D341Med (cell line): ENCODE measurements around the gene CHTF18.
"Not testable (repeated sequence)": the region's sequence is repeated elsewhere in the genome, so short reads cannot be mapped to it uniquely, and the experiment has no call there.

Source experiments
- DNase-seq: peaks from one replicate; pipeline ENCODE4 v3.0.0; 2012; ENCODE audit warnings: low spot score

CHTF18 gene

DNA sequence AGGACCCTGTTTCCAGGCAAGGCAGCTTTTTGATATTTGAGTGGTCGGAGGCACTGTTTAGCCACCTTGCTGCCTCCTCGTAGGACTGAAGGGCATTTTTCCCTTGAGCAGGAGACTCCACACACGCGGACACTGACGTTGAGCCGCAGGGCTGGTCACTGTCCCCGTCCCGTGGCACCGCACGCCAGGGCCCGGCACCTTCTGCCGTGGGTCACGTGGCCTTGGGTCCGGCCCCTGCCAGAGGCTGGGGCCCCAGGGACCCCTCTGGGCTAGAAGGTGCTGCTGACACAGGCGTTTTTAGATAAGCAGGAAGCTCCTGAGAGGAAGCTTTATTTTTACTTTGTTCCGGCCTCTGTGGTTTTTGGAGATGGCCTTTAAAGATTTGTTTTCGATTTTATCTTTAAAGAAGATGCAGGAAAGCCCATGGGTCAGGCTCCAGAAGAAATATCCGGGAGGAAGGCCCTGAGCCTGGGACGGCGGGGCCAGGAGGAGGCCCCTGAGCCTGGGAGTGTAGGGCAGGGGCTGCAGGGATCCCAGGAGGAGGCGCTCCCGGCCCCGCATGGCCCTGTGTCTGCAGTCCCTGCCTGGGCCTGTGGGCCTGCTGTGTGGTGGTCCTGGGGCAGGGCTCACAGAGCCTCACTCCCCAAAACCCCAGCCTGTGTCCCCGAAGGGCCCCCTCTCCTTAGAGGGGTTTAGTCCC lies 42.6 kb downstream of the CHTF18 start:
- no peak for DNase-seq

DNA sequence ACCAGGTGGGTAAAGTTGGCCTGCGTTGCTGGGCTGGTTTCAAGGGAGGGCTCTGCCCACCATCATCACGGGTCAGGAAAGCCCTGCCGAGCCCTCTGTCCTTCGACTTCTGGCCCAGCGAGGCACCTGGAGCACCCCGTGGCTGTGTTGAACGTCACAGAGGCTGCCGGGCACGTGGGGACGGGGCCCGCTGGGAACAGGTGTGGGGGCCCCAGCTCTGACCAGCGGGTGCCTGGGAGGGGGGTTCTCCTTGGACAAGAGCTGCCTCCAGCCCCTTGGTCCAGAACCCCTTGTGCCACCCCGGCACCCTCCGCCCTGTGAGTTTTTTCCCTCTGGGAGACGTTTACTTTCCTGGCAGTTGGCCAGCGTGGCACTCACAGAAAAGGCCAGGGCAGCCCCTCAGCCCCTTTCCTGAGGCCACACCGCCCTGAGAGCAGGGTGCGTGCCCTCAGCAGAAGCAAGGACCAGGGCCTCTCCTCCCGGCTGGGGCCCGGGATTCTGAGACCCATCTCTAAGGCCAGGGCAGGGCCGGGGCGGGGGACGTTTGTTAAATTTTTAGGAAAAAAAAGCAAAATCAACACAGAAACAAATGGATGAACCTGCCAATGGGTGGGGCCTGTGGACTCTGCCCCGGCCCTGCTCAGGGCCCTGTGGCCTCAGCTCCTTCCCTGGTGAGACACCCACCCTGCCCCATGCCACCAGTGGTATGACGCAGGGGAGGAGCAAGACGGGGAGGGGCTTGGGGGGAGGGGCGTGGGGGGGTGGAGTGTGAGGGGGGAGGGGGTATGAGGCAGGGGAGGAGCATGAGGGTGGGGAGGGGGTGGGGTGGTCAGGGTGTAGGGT lies 43.4 kb downstream of the CHTF18 start:
- no peak for DNase-seq

DNA sequence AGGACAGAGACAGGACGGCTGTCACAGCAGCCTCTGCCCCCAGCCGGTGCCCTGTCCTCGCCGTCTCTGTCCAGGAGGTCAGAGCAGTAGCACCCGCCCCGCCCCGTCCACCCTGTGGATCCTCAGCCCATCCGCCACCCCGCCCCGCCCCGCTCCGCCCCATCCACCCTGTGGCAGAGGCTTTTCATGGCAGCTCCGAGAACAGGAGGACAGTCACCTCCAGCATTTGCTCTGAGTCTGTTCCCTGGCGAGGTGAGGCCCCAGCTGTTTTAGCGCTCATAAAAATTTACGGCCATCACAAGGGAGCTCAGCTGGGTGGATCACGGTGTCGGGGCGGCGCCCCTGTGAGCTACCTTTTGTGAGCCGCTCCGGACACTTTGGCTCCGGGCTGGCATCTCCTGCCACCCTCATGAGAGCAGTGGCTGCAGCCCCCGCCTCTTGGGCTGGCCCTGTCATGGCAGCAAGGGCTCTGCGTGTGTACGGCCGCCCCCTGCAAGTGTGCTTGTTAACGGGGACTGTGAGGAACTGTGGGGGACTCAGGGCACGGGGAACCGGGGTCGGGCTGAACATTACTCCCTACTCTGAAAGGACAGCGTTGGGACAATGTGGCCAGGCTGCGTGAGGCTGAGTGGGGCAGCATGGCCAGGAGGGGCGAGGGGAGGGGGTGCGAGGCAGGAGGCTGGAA lies 44.4 kb downstream of the CHTF18 start:
- DNase-seq, result no peak

DNA sequence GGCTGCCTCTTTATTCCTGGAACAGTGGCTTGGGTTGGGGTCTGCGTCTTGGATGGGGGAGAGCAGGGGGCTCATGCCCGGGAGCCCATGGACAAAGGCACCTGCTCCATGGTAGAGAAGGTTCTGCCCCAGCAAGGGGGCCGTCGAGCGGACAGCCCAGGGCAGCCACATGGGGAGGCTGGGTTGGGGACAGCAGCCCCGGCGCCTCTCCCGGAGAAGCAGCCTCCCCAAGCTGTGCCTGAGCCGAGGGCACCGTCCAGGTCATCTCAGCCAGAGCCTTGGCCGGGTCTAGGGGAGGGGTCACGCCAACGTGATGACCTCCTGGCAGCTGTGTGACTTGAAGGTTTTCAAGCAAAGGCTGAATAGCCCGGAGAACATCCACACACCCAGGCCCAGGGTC lies 45.0 kb downstream of the CHTF18 start:
- DNase-seq, result no peak

DNA sequence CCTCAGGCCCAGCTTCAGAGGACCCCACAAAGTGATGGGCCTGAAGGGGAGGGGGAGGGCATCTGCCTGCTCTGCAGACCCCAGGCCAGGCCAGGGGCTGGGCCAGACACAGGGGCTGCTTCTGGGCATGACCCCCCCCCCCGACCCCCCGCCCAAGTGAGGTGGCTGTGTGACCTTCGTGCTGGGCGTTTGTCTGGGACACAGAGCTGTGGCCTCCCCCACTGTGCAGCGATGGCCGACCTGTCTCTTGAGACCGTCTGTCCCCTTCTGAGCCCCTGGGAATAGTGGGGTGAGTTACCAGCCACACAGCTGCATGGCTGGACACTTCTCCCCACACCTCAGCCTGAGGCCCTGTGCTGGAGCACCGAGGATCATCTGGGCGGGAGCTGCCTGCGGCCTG lies 47.0 kb downstream of the CHTF18 start:
- DNase-seq, result no peak

GRCh38 chr16:836221-836620 lies 47.8 kb downstream of the CHTF18 start:
- DNase-seq, result no peak

DNA sequence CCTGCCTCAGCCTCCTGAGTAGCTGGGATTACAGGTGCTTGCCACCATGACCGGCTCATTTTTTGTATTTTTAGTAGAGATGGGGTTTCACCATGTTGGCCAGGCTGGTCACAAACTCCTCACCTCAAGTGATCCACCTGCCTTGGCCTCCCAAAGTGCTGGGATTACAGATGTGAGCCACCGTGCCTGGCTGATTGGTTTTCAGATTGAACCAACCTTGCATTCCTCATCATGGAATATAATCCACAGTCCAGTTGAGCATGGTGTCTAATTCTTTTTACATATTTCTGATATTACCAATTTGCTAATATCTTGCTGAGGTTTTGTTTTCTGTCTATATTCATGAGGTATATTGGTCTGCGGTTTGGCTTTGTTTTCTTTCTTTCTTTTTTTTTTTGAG lies 48.4 kb downstream of the CHTF18 start:
- DNase-seq, result not testable (repeated sequence)

- no peak for DNase-seq
These were observed 50.3 kb downstream of the CHTF18 start for GRCh38 chr16:838741-839140.

DNA sequence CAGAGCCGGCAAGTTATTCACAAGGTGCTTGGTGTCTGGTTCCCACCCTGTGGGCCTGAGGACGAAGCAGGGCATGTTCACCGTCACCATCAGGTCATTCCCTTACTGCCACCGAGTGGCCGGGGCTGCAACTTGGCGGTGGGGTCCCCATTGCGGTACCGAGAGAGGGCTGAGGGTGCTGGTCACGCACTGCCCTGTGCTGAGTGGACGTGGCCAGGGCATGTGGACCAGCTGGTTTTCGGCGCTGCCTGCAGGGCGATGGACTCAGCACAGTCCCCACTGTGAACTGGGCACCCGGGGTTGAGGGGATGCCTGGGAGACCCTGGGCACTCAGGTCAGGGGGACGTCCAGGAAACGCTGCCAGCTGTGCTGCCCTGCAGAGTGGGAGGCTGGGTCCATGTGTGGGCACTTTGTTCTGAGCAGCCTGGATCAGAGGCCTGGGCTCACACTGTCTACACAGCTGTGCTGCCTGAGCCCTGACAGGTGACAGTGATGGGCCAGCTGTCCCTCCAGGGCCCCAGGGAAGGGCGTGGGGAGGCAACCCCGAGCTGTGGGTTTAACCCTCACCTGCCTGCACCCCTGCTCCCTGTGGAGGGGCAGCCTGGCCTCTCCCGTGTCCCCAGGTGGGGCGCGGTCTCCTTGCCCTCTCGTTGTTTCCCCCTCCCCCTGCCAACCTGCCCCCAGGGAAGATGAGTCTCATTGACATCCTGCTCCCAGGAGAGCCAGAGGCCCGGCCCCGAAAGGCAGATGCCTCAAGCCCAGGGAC lies 51.4 kb downstream of the CHTF18 start:
- no peak for DNase-seq

DNA sequence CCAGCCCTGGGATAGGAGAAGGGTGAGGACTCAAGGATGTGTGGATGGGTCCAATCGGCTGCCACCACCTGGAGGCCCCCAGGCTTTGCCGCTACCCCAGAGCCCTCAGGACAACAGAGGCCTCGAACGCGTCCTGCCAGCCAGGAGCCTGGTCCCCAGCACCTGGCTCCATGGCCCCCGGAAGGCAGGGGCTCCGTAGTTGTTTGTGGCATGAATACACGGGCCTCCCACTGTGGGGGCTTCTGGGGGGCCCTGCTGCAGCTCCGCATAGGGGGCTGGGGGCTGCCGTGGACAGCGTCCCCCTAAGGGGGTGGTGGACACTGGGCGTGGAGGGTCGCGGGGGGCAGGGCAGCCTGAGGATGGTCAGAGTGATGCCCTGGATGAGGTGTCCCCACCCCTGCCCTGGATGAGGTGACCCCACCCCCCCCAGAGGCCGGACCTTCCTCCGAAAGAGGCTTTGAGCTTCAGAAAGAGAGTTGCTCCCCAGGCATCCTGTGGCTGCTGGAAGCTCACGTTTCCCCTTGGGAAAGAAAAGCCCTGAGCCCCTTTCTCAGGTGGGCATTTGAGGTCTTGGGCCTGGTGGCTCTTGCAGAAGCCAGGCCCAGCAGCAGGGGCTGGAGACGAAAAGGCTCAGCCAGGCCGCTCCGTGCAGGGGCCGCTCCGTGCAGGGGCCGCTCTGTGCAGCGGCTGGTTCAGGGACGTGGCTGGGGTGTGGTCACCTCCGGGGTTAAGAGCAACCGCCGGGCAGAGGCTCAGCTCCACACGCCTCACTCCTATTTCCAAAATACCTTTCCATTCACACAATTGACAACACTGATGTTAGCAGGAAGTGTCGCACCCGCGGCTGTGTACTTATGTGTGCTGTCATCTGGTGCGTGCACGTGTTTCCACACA lies 52.4 kb downstream of the CHTF18 start:
- DNase-seq, result no peak

GRCh38 chr16:841455-842060 lies 53.1 kb downstream of the CHTF18 start:
- no peak for DNase-seq

DNA sequence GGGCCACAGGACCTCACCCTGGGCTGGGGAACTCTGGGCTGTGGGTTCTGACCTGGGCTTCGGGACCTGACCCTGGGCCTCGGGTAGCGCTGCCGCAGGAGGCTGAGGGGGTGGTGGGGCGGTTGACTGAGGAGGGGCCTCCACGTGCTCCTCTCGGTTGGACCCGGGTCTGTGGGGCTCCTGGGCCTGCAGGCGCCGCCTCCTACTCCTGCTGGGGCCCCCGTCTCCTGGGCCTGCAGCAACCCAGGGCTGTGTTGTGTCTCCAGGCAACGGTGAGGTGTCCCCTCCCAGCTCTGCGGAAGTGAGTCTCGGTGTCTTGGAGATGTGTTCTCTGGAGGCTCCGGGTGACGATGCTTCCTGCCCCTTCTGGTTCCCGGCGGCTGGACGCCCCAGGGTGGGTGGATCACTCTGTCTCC lies 53.6 kb downstream of the CHTF18 start:
- no peak for DNase-seq

DNA sequence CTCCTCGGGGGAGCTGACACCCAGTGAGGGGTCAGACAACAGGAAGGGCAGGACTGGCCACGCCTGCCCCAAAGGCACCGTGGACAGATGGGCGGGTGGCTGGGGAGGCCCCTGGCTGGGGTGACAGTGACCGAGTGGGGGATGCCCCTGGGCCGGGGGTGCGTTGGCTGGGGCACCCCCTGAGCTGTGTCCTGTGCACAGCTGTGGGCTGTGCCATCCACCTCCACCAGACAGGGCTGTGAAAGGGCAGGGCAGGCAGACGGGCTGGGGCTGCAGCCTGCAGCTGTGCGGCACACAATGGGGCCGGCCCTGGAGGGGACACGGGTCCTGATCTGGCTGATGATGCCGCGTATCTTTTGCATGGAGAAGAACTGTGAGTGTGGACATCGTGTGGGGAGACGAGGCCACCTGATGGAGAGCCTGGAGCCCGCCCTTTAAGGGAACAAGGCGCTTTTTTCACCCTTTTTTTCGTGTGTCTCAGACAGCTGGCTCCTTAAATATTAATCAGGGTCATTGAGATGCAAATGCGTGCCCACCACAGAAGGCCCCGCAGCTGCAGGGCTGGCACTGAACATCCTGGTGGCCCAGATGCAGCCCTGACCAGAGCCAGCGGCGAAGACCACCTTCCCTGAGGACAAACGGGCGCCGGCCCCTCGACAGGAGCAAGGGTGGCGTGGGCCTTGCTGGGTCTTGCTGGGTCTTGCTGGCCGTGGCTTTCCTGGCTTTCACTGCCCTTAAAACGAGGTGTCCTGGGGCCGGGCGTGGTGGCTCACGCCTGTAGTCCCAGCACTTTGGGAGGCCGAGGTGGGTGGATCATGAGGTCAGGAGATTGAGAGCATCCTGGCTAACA lies 54.5 kb downstream of the CHTF18 start:
- DNase-seq, result no peak

GRCh38 chr16:843771-844170 lies 55.4 kb downstream of the CHTF18 start:
- no peak for DNase-seq

DNA sequence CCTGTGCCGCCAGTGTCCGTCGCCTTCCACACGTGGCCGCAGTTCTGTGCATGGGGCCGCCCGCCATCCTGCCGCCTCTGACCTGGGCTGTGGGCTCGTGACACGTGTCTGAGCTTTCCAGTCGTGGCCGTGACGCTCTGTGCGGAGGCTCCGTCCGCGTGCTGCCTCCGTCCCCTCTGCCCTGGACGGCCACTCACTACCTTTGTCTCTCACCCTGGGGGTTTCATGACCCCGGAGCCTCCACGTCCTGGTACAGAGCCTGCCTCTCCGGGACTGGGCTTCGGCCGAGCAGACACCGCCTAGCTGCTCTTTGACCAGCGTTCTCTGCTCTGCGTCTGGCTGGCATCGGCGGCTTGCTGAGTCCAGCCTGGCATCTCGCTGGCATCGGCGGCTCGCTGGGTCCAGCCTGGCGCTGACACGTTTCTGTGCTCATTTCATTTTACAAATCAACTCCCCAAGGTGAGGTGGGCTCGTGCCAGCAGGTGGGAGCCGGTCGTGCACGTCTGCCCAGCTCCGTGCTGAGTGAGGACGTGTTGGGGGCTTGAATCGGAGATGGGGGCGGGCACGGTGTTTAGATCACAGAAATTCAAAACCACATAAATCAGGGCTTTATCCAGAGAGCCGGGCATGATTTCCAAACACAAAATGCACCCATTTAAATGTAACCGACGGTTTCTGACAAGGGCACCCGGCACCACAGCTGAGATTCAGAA lies 56.4 kb downstream of the CHTF18 start:
- no peak for DNase-seq

DNA sequence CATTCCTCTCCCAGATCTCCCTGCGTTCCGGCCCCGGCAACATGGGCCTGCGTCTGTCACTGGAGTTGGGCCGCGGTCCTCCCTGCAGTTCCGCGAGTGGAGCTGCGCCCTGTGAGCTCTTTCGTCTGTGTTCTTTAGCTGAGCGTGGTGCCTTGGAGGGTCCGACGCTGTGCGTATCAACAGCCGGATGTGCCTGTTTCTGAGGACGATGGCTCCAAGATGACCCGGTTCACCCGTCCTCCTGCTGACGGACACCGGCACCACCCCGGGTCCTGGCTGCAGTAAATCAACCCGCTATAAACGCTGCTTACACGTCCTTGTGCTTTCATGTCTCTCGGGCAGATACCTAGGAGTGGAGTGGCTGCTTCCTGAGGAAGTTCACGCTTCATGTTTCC lies 56.9 kb downstream of the CHTF18 start:
- no peak for DNase-seq

- DNase-seq, result no peak
These were observed 58.7 kb downstream of the CHTF18 start for GRCh38 chr16:847151-847550.
